Smooth muscle cell of the brain vasculature (primary cell): ENCODE data around the gene BCAP31.
"Not testable (repeated sequence)": the region's sequence is repeated elsewhere in the genome, so short reads cannot be mapped to it uniquely, and the experiment has no call there.

Experiments used
- DNase-seq: peaks from one replicate; pipeline ENCODE4 v3.0.0-alpha.2; 2012; ENCODE audit warnings: low read depth, low spot score

Gene BCAP31

GRCh38 chrX:153694687-153695270 lies 29.4 kb downstream of the BCAP31 start:
- no peak for DNase-seq

GRCh38 chrX:153694256-153694655 lies 29.9 kb downstream of the BCAP31 start:
- DNase-seq: not testable (repeated sequence)

- no peak for DNase-seq
Measured at GRCh38 chrX:153693216-153694086, 30.7 kb downstream of the BCAP31 start.

GRCh38 chrX:153692611-153693156 lies 31.5 kb downstream of the BCAP31 start:
- no peak for DNase-seq

- no peak for DNase-seq
Measured at GRCh38 chrX:153692003-153692402, 32.2 kb downstream of the BCAP31 start.

- DNase-seq: not testable (repeated sequence)
Measured at GRCh38 chrX:153691032-153691827, 33.0 kb downstream of the BCAP31 start.

GRCh38 chrX:153690466-153690865 lies 33.7 kb downstream of the BCAP31 start:
- DNase-seq: no peak

- no peak for DNase-seq
Measured at GRCh38 chrX:153689654-153690465, 34.3 kb downstream of the BCAP31 start.

GRCh38 chrX:153688911-153689590 lies 35.1 kb downstream of the BCAP31 start:
- DNase-seq: no peak

- no peak for DNase-seq
Measured at GRCh38 chrX:153688506-153688905, 35.7 kb downstream of the BCAP31 start.

- no peak for DNase-seq
Measured at GRCh38 chrX:153688071-153688470, 36.1 kb downstream of the BCAP31 start.

GRCh38 chrX:153687121-153688039 lies 36.8 kb downstream of the BCAP31 start, which contains the start of gene SLC6A8:
Gene SLC6A8 (plus strand): TSS chrX:153687926. CDS start chrX:153688575, 649 bp downstream.
- no peak for DNase-seq

- no peak for DNase-seq
Measured at GRCh38 chrX:153686711-153687110, 37.5 kb downstream of the BCAP31 start.

- DNase-seq: no peak
Measured at GRCh38 chrX:153685751-153686696, 38.2 kb downstream of the BCAP31 start.

GRCh38 chrX:153685156-153685536 lies 39.0 kb downstream of the BCAP31 start:
- DNase-seq: no peak

GRCh38 chrX:153684467-153685155 lies 39.6 kb downstream of the BCAP31 start:
- no peak for DNase-seq

GRCh38 chrX:153683486-153683885 lies 40.7 kb downstream of the BCAP31 start:
- DNase-seq: not testable (repeated sequence)

GRCh38 chrX:153681175-153681574 lies 43.0 kb downstream of the BCAP31 start:
- DNase-seq: no peak
